ENCODE results near the gene NAA11. TPM values are rescaled to one million over a fixed set of nuclear protein-coding genes. Genes with fewer than 3 reads are reported as not detected.

NAA11 gene
- total RNA-seq, 1 donor from 2014 or later, result not detected

- no peaks in the 10 kb centered on the region for H3K4me1 ChIP-seq
- intact Hi-C loops (cut with micrococcal nuclease), result no loop called here
- H3K4me3 ChIP-seq, result no peak overlapping the region
- H3K9me3 ChIP-seq (replicated peaks), result no peaks in the 10 kb centered on the region
- no peak for DNase-seq
- TF ChIP-seq CTCF (IDR thresholded peaks at IDR 0.05; ENCODE audit: borderline replicate concordance), result no peak
- no peaks in the 10 kb centered on the region for H3K27me3 ChIP-seq (ENCODE audit: low read depth)
- no peaks in the 10 kb centered on the region for H3K36me3 ChIP-seq
- no peak overlapping the region for H3K27ac ChIP-seq (replicated peaks)
Measured at GRCh38 chr4:79315891-79316290, 10.0 kb downstream of the NAA11 start.

- no peak for DNase-seq
- no peak overlapping the region for H3K4me3 ChIP-seq
- no peaks in the 10 kb centered on the region for H3K4me1 ChIP-seq
- H3K36me3 ChIP-seq, result no peaks in the 10 kb centered on the region
- no peaks in the 10 kb centered on the region for H3K27me3 ChIP-seq (ENCODE audit: low read depth)
- no peak for TF ChIP-seq CTCF (IDR thresholded peaks at IDR 0.05; ENCODE audit: borderline replicate concordance)
- intact Hi-C loops (cut with micrococcal nuclease), result no loop called here
- H3K27ac ChIP-seq (replicated peaks), result no peak overlapping the region
- no peaks in the 10 kb centered on the region for H3K9me3 ChIP-seq (replicated peaks)
Measured at GRCh38 chr4:79311279-79311678, 14.6 kb downstream of the NAA11 start.

- no peaks in the 10 kb centered on the region for H3K9me3 ChIP-seq (replicated peaks)
- no peaks in the 10 kb centered on the region for H3K4me1 ChIP-seq
- no peaks in the 10 kb centered on the region for H3K27me3 ChIP-seq (ENCODE audit: low read depth)
- H3K36me3 ChIP-seq, result no peaks in the 10 kb centered on the region
- H3K4me3 ChIP-seq, result no peak overlapping the region
- intact Hi-C loops (cut with micrococcal nuclease), result no loop called here
- no peak for DNase-seq
- no peak for TF ChIP-seq CTCF (IDR thresholded peaks at IDR 0.05; ENCODE audit: borderline replicate concordance)
- H3K27ac ChIP-seq (replicated peaks), result no peak overlapping the region
Measured at GRCh38 chr4:79308971-79309370, 16.9 kb downstream of the NAA11 start.

GRCh38 chr4:79308137-79308536 lies 17.7 kb downstream of the NAA11 start:
- DNase-seq, result no peak
- H3K9me3 ChIP-seq (replicated peaks), result no peaks in the 10 kb centered on the region
- intact Hi-C loops (cut with micrococcal nuclease), result no loop called here
- no peaks in the 10 kb centered on the region for H3K36me3 ChIP-seq
- no peak overlapping the region for H3K4me3 ChIP-seq
- no peaks in the 10 kb centered on the region for H3K27me3 ChIP-seq (ENCODE audit: low read depth)
- H3K27ac ChIP-seq (replicated peaks), result no peak overlapping the region
- TF ChIP-seq CTCF (IDR thresholded peaks at IDR 0.05; ENCODE audit: borderline replicate concordance), result no peak
- H3K4me1 ChIP-seq, result no peaks in the 10 kb centered on the region

- H3K4me3 ChIP-seq, result no peak overlapping the region
- no peak for DNase-seq
- no peak overlapping the region for H3K27ac ChIP-seq (replicated peaks)
- no peaks in the 10 kb centered on the region for H3K4me1 ChIP-seq
- no peaks in the 10 kb centered on the region for H3K27me3 ChIP-seq (ENCODE audit: low read depth)
- intact Hi-C loops (cut with micrococcal nuclease), result no loop called here
- no peak for TF ChIP-seq CTCF (IDR thresholded peaks at IDR 0.05; ENCODE audit: borderline replicate concordance)
- no peaks in the 10 kb centered on the region for H3K9me3 ChIP-seq (replicated peaks)
- H3K36me3 ChIP-seq, result no peaks in the 10 kb centered on the region
Measured at GRCh38 chr4:79306795-79307194, 19.1 kb downstream of the NAA11 start.

- peaks cover 6% of the 10 kb centered on the region for H3K27me3 ChIP-seq (ENCODE audit: low read depth)
- no peak overlapping the region for H3K4me3 ChIP-seq
- H3K36me3 ChIP-seq, result no peaks in the 10 kb centered on the region
- TF ChIP-seq CTCF (IDR thresholded peaks at IDR 0.05; ENCODE audit: borderline replicate concordance), result no peak
- H3K9me3 ChIP-seq (replicated peaks), result no peaks in the 10 kb centered on the region
- intact Hi-C loops (cut with micrococcal nuclease), result no loop called here
- no peak for DNase-seq
- no peaks in the 10 kb centered on the region for H3K4me1 ChIP-seq
- H3K27ac ChIP-seq (replicated peaks), result no peak overlapping the region
Measured at GRCh38 chr4:79300280-79300679, 25.6 kb downstream of the NAA11 start.

Measured in left ventricle myocardium inferior (tissue), 1 donor.